GM18867 (cell line): Measurements from ENCODE around the gene CHAF1A.

Source experiments
- ATAC-seq: cut with Tn5 transposase; IDR thresholded peaks from one replicate; pipeline ENCODE4 v1.9.1; 2021; ENCODE audit warnings: mild to moderate bottlenecking, moderate library complexity; ENCODE audit not compliant: unreplicated experiment

The CHAF1A gene

DNA sequence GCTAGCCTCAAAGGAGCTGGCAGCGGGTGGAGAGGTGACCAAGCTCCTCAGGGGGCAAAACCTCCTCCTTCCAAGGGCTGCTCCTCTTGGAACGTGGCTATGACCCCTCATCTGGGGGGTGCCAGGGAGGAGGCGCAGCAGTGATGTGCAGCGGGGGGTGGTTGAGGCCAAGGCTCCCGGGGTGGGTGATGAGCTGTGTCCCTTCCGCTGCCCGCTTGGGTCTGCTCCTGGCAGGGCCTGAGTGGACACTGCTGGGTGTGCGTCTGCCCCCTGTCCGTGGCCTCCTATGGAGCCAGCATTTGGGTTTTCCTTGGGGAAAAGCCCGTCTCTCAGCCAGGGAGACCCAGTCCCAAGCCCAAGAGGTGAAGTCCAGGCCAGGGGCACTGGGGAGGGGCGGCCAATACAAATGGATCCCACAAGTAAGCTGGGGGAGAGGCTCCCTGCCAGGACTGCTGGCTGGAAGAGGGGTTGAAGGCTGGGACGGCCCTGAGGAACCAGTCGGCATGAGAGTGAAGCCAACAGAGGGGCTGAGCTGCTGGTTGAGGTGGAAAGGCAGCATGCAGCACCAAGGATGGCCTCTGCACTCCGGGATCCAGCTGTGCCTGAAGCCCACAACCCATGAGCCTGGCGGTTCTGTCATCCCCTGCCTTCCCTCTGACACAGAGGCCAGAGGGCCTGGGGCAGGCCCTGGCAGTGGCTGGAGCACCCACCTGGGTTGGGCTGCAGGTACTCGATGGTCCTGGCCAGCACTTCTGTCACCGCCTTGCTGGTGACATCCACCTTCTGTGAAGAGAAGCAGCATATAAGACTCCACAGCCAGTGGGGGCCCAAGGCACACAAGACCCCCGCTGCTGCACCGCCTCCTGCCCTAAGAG lies 36.4 kb upstream of the CHAF1A start:
- no peak for ATAC-seq

DNA sequence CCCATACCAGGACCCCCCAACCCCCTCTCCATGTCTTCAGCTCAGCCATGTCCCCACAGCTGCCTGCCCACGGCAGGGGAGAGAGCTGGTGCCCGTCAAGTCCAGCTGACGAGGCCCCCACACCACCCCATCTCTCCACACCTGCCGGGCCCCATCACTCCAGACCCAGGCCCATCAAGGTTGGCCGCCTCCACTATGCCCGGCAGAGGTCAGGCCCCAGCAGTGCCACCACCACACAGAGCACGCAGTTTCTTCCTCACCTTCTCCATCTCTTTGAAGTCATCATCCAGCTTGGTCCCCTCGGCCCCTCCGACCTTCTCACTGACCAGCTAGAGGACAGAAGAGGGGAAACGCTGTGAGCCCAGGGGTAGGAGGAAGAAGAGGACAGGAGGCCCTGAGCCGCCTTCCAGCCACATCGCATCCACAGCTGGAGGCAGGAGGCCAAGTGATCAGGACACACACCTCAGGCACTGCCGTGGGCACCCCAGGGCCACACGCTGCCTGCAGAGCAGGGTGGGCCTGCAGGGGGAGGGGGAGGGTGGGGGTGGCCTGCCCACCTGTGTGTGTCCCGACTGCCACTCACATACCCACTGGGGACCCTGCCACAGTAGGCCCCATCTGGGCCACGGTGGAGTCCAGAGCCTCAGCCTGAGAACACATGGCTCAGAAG lies 35.6 kb upstream of the CHAF1A start:
- ATAC-seq, result no peak

DNA sequence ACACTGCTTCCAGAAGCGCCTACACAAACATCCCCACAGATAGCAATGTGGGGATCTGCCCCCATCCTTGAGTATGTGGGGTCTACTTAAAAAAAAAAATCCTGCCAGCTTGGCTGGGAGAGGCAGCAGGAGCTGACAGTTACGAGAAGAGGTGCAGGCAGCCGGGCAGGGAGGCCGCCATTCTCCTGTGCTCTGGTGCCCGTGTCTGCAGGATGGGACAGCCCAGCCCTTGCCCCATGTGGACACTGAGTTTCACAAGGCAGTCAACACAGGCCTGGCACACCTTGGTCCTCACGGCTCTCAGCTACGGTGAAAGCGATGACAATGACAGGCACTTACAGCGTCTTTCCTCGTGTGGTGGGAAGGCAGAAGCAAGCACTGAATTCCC lies 35.1 kb upstream of the CHAF1A start:
- ATAC-seq, result no peak

DNA sequence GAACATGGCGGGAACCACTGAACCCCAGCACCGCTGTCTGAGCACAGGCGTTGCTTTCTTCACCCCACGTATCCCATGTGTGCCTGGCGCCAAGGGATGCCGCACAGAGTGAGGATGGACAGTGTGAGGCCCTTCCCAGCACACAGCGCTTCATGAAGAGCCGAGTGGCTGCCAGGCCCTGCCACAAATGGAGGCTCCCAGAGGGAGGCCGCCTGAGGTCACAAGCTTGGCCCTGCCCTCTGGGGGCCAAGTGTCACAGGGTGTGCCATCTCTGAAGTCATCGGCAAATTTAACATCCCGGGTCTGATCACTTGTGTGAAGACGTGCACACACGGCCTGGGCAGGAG lies 34.7 kb upstream of the CHAF1A start:
- no peak for ATAC-seq

DNA sequence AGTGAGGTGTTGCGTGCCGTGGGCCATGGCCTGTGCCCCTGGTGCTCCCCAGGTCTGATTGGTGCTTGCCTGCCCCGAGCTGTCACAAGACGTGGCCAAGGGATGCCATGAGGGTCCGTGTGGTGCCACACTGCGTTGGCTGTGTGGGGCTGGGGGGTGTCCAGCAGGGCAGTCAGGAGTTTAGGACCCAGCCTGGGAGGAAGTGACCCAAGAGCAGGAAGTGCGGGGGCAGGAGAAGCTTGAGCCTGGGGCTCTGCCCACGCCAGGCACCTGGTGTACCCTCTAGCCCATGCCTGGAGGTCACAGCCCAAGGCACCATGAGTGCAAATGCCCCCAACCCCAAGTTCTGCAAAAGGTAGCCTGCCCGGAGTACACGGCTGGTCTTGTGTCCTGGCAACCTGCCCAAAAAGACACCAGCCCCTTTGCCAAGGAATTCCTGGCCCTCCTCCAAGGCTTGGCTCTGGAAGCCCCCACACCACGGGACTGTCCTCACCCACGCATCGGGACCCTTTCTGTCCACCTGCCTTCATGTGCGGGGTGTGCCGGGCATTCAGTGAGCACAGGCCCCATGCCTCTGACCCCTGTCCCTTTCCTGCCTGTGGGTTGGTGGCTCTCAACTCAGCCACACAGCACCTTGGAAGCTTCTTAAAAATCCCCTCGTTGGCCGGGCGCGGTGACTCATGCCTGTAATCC lies 34.2 kb upstream of the CHAF1A start:
- ATAC-seq, result no peak

DNA sequence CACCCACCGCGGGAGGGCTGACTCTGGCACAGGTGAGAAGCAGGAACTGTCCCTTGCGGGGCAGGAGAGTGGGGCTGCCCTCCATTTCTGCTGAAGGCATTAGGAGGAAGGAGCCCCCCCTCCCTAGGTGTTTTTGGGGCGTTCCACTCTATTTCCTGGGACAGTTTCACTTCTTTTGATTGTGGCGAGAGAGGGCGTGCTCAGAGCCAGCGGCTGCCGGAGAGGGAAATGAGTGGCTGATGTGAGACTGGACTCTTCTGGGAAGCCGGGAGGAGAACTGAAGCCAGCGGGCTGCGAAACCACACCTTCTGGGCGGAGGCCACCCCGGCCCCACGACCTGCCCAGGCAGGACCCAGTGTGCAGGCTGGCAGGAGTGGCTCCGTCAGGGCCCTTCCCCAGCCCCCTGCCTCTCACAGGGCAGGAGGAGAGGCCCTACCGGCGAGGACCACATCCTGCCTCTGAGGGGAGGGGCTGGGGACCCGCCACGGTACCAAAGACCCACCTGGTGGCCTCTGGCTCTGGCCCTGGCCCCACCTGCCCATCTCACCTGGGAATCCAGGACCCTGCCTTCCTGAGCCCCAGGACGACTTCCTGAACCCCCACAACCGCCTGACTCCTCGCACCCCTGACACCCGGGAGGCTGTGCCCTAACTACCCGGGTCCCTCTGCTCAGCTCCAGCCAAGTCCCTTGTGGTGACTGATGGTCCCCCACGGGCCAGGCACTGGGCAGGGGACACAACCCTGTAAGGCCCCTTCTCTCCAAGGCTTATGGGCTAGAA lies 33.1 kb upstream of the CHAF1A start:
- ATAC-seq, result peak; percentile 41

DNA sequence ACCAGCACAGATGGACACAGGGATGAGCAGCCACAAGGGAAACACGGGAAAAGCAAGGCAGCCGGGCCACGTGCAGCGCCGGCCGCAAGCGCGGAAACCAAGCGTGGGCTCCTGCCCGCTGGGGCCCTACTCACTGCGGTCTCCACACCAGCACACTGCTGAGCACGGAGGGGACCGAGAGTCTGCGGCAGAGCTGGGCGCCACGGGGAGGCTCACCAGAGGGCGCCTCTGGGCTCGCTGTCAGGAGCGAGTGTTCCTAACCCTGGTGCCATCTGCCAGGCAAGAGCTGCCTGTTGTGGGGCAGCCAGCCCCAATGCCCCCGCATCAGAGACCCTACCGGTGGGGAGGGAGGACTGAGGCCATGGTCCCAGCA lies 32.6 kb upstream of the CHAF1A start:
- peak; percentile 42 for ATAC-seq

DNA sequence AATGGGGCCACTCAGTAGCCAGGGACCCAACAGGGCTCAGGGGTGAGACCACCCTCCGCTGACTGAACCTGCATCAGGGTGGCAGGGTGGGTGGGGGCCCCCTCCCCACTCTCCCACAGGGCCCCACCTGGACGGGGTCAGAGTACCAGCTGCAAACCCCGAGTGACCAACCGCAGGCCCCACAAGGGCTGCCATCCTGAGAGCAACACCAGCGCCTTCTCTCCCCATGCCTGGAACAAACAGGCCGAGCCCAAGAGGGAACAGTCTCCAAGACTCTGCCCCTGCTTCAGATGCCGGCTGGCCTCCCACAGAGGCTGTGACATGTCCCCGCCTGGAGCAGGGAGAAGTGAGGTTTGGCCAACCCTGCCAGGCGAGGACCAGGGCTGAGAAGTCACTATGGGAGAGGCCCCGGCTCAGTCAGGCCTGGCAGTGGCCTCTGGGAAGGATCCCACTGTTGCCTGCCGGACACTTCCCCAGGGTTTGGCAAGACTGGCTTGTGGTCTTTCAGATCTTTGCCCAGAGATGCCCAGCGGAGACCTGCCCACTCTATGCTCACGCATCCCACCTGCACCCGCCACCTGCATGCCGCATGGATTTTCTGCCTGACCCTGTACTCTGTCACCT lies 31.9 kb upstream of the CHAF1A start:
- no peak for ATAC-seq

DNA sequence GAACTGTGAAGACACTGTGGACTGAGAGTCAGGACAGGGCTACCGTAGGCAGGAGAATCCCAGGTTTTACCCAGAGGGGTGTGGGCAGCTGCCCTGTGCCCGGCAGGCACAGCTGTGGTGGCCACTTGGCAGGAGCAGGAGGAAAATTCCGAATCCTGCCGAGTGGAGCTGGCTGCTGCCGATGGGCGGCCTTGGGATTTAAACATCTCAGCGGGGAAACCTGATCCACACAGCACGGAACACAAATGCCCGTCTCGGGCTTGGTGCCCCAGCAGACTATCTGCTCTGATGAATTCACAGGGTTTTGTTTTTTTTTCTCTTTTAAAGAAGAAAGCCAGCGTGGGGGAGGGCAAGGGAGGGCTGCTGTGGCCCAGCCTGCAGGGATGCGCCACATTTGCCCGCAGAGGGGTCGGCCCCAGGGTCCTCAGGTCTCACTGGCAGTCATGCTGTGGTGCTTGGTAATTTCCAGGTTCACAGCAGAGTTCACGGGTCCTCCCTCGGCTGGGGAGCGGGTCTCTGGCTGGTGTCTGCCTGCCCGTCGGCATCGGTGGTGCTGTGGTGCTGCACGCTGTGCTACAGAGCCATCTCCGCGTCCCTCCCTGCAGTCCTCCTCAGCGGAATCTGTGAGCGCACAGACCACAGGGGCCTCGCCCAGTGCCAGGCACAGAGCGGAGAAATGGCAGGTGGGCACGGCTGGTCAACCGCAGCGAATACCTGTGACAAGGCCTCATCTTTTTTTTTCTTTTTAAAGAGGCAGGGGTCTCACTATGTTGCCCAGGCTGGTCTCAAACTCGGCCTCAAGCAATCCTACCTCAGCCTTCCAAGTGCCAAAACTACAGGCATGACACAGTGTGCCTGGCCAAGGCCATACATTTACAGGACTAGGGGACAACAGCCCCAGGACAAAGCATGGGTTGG lies 30.9 kb upstream of the CHAF1A start:
- ATAC-seq, result no peak

DNA sequence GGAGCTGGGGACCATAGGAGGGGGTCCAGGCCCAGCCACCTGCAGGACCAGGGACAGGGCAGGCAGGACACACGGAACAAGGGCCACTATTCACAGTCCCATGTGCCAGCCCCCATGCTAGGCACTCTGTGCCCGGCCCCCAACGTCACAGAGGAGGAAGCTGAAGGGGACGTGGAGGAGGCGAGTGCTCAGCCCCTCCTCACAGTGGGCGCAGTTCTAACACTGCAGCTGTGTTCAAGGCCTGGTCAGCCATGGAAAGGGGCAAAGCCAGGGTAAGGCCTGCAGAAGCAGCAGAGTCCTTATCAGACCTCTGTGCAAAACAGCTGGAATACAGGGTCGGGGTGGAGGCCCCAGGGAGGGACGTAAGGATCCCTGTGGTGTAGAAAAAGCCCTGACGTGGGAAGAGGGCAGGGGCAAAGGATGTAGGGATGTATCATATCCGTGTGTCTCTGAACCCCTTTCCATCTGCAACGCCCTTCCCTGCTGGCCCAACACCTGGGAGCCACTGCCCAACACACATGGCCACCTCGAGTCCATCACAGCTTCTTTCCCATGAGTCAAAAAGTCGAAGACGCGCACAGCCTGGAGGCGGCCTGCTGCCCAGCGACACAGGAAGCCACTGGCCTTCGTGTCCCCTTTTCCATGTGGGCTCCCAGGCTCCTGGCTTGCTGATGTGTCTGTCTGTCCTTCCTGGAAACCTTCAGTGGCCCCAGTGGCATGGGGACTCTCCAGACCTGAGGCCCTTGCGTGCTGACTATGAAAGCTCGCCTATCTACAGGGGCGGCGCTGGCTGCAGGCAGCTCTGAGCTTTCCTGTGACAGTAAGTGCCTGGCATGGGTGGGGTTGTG lies 30.1 kb upstream of the CHAF1A start:
- ATAC-seq, result no peak

DNA sequence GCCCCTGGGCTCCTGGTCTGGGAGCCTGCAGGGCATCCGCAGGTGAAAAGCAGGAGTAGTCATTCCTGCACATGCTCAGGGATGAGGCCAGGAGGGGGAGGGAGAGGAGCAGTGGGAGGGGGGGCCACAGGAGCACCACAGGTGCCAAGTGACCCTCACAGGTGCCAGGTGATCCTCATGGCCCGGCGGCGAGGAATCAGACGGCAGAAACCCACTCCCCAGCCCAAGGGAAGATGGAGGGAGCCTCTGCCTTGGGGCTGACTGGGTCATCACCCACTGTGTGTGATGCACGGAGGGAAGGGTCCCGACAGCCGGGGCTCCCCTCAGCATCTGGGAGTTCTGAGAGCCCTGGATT lies 29.4 kb upstream of the CHAF1A start:
- no peak for ATAC-seq

DNA sequence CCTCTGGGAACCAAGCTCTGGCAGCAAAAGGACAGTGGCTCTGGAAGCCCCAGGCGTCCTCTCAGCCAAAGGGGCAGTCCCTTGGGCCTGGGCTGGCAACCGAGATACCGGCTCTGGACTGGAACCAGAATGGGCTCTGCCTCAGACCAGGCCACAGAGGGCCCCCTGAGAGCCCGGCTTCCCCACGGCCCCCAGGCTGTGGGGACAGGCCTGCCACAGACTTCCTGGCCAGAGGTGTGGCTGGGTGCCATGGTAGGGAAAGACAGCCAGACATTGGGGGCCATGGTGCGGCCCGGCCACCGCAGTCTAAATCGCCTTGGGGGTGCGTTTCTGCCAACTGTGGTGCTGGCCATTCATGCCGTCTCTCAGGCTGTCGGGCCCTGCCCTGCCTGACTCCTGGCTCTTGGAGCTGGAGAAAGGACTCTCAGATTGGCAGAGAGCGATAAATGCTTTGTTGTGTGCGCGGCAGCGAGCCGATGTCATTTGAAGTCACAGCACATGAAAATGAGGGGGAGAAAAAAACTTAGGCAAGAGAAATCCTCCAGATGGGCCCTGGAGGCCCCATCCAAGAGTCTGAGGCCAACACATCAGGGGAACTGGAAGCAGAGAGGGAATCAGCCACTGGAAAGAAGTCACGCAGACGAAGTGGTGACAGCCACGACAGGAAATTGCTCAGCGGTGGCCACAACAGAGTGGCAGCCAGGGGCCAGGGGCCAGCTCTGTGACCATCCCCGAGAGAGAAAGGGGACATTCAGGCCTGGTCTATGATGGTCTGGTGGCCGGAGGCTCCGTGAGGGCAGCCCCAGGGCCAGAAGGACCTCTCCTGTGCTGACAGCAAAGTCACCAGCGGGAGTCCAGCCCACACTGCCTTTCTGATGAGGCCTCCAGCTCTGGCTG lies 28.6 kb upstream of the CHAF1A start:
- no peak for ATAC-seq

DNA sequence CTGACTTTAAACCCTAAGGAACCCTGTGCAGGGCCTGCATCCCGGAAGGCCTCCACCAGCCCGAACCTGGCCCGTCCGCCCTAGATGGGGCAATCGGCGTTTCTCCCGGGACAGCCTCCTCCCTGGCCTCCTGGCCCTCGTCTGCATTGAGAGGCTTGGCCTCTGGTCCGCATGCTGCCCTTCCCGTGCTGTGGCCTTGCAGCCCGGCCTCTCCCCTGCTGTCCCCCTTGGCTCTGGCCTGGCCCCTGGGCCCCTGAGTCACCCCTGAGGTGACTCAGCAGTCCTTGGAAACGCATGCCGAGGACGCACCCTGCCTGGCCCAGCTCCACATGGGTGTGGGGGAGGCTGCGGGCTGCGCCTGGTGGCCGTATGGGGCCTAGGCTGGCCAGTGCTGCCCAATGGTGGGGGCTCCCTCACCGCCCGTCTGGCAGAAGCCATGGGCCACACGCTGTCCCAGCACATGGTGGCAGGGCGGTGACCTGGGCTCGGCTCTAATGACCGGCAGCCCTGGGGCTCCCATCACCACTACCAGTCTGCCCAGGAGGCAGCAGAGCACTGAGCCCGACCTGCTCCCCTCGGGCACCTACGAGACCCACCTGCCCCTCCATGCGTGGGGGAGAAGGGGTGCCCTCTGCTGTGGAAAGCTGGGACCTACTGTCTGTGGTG lies 27.8 kb upstream of the CHAF1A start:
- ATAC-seq, result no peak

DNA sequence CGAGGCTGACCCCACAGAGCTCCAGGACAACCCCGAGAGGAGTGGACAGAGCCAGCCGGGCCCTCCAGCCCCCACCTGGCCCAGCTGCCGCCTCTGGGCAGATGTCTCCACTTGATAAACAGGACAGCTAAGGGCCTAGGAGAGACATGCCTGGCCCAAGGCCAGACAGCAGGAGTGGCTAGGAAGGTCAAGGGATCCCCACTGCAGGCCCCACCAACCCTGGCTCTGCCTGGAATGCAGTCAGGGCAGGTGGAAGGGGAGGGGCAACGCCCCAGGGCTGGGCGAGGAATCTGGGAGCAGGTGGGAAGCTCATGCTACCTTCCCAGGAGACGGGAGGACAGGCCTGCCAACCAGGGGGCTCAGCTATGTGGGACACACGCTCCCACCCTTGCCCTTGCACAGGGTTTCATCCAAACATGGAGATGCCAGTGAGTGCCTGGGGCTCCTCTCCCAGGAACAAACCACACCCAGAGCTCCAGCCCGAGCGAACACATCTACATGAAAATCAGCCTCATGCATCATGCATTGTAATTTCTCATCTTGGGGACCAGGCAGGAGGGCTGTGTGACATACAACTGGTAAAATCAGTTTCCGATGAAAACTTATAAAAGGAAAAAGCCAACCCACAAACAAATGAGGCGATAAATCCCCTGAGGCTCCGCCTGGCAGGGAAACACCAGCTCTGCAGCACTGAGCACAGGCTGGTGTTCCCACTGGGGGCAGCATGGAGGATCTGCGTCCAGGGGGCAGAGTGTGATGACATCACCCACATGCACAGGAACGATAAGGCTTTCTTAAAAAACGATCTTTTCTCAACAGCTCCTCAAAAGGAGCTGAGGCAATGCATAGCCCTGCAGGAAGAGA lies 27.0 kb upstream of the CHAF1A start:
- ATAC-seq, result no peak

DNA sequence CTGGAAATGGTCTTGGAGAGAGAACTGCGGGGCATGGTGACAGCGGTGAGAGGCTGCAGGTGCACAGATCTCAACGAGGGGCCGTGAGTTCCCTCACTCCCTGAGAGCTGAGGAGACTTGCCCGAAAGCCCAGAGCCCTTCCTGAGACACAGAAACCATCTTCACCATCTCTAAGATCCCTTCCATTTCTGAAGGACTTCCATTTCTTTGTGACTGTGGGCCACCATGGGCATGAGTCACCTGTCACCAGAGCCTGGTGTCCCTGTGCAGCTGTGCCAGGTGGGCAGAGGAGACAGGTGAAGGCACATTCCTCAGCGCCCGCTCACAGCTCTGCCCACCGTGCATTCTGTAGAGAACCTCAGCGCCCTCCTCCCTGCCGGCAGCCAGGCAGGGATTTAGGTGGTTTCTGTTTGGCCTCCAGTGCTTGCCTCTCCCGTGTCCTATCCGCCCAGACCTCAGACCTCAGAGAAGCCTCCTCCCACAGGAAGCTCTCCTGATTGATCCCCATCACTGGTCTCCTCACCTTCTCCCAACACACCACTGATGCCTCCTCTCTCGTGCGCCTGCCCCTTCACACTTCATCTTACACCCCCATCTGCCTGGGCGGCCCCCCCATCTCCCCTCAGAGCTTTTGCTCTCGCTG lies 26.3 kb upstream of the CHAF1A start:
- ATAC-seq, result no peak

DNA sequence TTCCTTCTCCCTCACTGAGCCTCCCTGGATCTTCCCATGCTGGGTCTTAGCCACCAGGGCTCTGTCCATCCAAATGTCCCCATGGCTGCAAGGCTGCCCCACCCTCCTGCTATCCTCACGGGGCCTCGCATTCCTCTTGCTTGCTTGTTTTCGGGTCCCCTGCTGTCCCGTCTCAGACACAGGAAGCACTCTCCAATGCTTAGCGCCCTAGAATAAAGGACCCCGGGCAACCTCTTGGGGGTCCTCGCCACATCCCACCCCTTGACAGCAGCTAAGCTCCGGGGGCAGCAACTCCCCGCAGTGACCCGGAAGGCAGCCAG lies 25.8 kb upstream of the CHAF1A start:
- ATAC-seq, result no peak
